Mesodermal cell (in vitro differentiated cells): ENCODE data around the gene AARS2.

Experiments
- H3K27ac ChIP-seq: 2 replicates; pipeline ENCODE4 v1.7.0; 2013; ENCODE audit warnings: mild to moderate bottlenecking, low read depth, low read length, moderate library complexity; ENCODE audit not compliant: severe bottlenecking
- H3K36me3 ChIP-seq: 2 replicates; pipeline ENCODE4 v1.7.1; 2013; ENCODE audit warnings: mild to moderate bottlenecking, low read length, moderate library complexity; ENCODE audit not compliant: control insufficient read depth, insufficient read depth
- H3K4me1 ChIP-seq: one replicate; pipeline ENCODE4 v1.7.1; 2013; ENCODE audit warnings: mild to moderate bottlenecking, low read length; ENCODE audit not compliant: insufficient read depth, control insufficient read depth, poor library complexity, severe bottlenecking
- H3K4me3 ChIP-seq: 2 replicates; pipeline ENCODE4 v1.7.0; 2013; ENCODE audit warnings: low read length, control low read depth, mild to moderate bottlenecking; ENCODE audit not compliant: insufficient read depth, poor library complexity, severe bottlenecking; ENCODE audit errors: extremely low read depth
- H3K9me3 ChIP-seq: 2 replicates; pipeline ENCODE4 v1.7.1; 2013; ENCODE audit warnings: mild to moderate bottlenecking, low read length, moderate library complexity; ENCODE audit not compliant: control insufficient read depth
- WGBS, 2 experiments: methylation state at CpG; one replicate each; pipeline ENCODE4 v1.1.5; 2013; ENCODE audit warnings: missing lambda C conversion rate in 2 of 2; ENCODE audit not compliant: insufficient coverage in 2 of 2; 5-methylcytosine and 5-hydroxymethylcytosine counted together

AARS2 gene

DNA sequence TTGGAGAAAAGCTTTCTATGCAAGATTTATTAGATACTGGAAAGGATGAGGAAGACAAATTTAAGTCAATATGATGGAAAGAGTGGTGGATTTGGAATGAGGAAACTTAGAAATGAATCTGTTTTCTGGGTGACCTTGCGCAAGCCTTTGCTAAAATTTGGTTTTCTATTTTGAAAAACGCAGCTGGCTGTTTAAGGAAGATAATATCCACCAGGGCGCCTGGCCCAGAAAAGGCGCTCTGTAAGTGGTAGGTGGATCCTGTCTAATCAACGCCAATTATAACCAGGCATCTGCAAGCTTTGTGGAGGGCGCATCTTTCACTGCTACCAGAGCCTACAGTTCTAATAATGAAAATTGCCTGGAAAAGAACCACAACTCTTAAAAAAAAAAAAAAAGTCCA, 28.9 kb upstream of the AARS2 start:
- no peak overlapping the region for H3K27ac ChIP-seq
- no peak overlapping the region for H3K4me3 ChIP-seq
- no peaks in the 10 kb centered on the region for H3K4me1 ChIP-seq
- no peaks in the 10 kb centered on the region for H3K36me3 ChIP-seq
- no peaks in the 10 kb centered on the region for H3K9me3 ChIP-seq
- WGBS, 2 experiments: 88 to 97% methylated on average over 2 to 5 of the region's 6 CpGs

DNA sequence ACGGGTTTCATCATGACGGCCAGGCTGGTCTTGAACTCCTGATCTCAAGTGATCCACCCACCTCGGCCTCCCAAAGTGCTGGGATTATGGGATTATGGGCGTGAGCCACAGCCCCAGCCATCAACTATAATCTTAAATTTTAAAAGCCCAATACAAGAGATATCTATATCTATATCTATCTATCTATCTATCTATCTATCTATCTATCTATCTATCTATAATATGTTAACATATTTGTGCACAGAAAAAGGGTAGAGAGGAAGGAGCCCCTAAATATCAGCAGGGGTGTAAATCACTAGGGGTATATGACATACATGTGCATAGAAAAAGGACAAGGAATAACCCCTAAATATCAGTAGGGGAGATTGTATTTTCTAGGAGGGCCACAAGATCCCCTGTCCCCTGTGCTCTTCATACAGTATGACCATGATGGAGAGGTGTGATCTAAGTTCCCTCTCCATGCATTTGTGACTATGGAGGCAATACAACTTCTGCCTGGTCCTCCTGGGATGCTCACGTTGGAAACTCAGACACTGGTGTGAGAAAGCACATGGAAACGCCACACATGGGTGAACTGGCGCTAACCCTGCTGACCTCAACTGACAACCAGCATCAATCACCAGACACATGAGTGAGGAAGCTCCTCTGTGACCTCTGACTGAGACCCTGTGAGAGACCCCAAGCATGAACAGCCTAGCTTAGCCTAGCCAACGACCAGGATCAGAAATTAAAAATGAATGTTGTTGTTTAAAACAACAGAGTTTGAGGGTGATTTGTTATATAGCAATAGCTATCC, 28.1 kb upstream of the AARS2 start:
- Histone ChIP-seq H3K4me1 (no peaks in the 10 kb centered on the region), H3K27ac (no peak overlapping the region), H3K36me3 (no peaks in the 10 kb centered on the region), H3K4me3 (no peak overlapping the region), H3K9me3 (no peaks in the 10 kb centered on the region)
- 82 to 88% methylated on average over 3 to 7 of the region's 8 CpGs for WGBS, 2 experiments

DNA sequence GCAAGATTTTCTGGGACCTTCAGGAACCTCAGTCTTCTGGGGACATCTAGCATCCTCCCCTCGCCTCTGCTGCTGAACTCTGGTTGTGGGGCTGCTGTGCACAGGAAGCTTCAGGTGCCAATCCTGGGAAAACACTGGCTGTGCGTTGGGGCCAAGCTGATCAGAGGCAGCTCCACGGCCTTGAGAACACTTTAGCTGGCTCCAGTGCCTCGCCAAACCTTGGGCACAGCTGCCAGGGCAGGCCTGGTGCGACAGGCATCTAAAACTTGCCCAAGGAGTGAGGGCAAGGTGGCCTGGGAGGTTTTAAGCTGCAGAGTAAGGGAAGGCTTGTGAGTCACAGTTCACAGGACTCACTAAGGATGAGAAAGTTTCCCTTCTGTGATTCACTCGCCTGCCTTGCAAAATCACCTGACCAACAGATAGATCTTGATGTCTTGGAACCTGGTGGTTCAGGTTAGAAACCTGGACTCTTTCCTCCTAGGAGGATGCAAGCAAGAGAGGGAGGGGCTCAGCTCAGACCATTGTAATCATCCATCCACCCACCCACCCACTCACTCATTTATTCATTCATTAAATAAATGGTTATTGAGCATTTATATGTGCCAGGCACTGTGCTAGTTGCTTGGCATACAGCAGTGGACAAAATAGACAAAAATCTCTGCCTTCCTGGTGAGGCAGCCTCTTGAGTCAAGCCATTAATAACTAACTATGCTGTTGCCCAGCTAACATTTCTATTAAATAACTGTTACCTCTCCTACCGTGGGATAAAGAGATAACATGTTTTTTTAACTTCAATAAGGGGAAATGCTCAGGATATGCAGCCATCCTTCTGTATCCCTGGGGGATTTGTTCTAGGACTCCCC, 26.8 kb upstream of the AARS2 start:
- Histone ChIP-seq H3K27ac (no peak overlapping the region), H3K9me3 (no peaks in the 10 kb centered on the region), H3K36me3 (no peaks in the 10 kb centered on the region), H3K4me3 (no peak overlapping the region), H3K4me1 (no peaks in the 10 kb centered on the region)
- WGBS, 2 experiments: 72 to 74% methylated on average over 5 to 6 of the region's 7 CpGs

DNA sequence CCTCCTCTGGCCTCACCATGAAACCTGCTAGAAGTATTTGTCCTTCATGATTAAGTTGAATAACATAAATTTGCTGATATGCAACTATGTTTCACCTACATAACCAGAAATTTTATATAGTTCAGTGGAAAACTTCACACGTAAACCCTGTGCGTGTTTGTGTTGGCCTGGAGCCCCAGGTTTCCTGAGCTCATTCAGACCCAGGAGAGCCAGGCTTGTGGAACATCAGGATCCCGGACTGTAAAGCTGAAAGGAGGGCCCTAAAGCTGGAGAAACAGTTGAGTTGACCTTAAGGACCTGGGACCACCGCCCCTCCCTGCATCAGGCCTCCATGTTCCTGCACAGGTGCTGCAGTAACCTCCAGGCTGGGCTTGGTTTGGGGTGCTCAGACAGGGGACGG, 26.2 kb upstream of the AARS2 start:
- Histone ChIP-seq H3K36me3 (no peaks in the 10 kb centered on the region), H3K9me3 (no peaks in the 10 kb centered on the region), H3K4me1 (no peaks in the 10 kb centered on the region), H3K27ac (no peak overlapping the region), H3K4me3 (no peak overlapping the region)
- 85 to 92% methylated on average over 4 to 5 of the region's 5 CpGs for WGBS, 2 experiments

DNA sequence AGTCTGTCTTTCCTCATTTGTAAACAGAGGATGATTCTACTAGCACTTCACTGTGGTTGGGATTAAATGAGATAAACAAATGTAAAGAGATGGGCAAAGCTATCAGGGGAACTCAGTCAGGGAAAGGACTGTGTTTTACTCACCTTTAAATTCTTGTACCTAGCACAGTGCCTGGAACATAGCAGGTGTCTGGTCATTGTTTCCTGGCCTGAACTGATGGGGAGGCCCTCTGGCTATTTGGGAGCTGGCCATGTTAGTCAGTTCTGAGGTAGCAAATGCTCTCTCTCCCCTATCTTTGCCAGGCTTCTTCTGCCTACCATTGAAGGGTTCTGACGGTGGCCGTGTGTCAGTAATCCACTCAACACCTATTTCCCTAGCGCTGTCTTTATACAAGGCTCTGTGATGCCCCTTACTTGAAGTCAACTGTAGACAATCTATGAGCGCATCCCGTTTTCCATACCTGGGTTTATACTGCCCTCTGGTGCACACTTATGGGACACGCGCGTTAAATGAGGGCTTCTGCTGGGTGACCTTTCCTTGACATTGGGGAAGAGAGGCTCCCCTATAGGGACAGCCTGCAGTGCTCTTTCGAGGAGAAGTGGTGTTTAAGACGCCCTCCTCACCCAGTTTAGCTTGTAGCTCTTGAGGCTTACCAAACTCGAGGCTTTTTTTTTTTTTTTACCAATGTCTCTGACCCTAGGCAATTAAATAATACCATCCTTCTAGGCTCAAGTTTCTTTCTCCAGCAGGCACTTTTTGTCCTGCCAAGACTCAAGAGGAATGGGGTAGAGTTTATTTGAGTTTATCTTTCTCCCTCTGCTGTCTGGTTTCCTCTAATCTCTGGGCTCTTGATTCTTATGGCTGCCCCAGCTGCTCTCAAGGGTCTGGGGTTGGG, 25.3 kb upstream of the AARS2 start:
- Histone ChIP-seq H3K4me3 (no peak overlapping the region), H3K36me3 (no peaks in the 10 kb centered on the region), H3K27ac (no peak overlapping the region), H3K9me3 (no peaks in the 10 kb centered on the region), H3K4me1 (no peaks in the 10 kb centered on the region)
- 3 to 4% methylated on average over 9 to 11 of the region's 11 CpGs for WGBS, 2 experiments

DNA sequence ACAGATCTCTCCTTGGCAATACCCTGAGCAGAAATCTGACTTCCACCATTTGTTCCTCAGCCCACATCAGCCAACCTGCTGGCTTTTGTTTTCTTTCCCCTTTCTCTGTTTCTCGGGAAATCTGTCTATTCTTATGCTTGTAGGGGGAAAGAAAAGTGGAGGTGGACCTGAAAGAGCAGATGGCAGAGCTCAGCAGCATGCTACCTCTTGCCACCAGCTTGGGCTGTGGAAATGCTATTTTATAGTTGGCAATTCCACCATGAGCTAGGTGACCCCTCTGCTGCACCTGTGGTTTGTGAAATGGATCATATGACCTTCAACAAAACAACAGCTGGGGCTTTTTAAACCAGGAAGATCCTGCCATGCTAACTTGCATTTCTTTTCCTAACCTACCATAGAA, 22.5 kb upstream of the AARS2 start:
- H3K36me3 ChIP-seq: no peaks in the 10 kb centered on the region
- H3K4me3 ChIP-seq: no peak overlapping the region
- H3K27ac ChIP-seq: no peak overlapping the region
- H3K9me3 ChIP-seq: no peaks in the 10 kb centered on the region
- no peaks in the 10 kb centered on the region for H3K4me1 ChIP-seq
- WGBS, 2 experiments: no CpG with 5 or more reads among the region's 1 CpG

DNA sequence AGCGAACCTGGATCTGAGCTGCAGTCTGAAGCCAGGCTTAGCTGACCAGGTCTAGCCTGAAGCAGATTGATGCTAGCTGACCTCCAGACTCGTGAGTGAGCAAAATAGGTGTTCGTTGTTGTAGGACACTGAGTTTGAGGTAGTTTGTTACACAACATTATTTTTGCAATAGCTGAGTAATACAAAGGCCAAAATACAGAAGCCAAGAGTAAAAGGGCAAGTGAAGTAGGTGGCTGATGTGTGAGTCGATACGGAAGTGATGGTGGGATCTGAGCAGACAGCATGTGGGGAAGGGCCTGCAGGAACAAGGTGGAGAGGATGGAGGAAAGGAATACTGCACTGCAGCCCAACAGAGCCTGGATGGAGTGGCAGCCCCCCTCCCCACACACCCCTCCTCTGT, 20.8 kb upstream of the AARS2 start:
- no peak overlapping the region for H3K27ac ChIP-seq
- no peaks in the 10 kb centered on the region for H3K4me1 ChIP-seq
- H3K4me3 ChIP-seq: no peak overlapping the region
- 85 to 93% methylated on average over 3 of the region's 5 CpGs for WGBS, 2 experiments
- no peaks in the 10 kb centered on the region for H3K9me3 ChIP-seq
- H3K36me3 ChIP-seq: no peaks in the 10 kb centered on the region

DNA sequence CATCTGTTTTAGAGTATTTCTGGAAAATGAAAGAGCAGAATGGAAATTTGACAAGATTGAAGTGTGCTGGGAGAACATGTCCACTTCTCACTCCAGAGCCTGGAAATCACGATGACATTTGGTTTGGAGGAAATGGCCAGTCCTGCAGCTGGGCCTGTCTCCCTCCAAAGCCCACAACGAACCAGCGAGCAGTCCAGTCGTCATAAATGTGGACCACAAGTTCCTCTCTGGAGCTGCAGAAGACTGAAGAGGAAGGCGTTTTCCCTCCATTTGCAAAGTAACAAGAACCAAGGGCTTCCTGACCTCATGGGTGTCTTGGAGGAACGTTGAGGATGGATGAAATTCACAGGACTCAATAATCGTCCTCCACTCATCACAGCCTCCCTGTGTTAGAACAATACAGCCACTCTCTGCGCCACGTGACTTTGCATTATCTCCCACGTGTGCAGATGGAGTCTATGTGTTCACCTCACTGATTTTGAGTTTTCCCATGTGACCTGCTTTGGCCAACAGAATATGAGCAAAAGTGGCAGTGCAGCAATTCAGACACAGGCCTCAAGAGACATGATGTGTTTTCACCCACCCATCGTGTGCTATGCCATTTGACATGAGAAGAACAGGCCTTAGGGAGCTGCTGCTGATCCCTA, 20.2 kb upstream of the AARS2 start:
- no peaks in the 10 kb centered on the region for H3K9me3 ChIP-seq
- WGBS, 2 experiments: 89 to 91% methylated on average over 11 of the region's 11 CpGs
- no peaks in the 10 kb centered on the region for H3K36me3 ChIP-seq
- H3K4me3 ChIP-seq: no peak overlapping the region
- H3K4me1 ChIP-seq: no peaks in the 10 kb centered on the region
- H3K27ac ChIP-seq: no peak overlapping the region

DNA sequence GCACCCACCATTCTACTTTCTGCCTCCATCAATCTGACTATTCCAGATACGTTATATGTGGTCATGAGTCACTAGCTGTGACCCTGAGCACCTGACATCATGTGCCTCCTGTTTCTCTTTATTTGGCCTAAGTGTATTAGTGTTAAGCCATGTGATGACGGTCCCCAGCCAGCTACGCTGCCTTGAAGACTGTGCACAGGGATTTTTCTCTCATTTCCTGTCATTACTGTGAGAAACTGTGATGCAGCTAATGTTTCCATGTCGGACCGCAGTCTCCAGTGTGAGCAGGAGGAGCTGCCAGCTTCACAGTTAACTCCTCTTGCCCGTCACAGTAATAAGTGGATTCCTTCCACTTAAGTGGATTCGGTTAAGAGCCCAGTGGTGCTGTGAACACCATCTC, 19.4 kb upstream of the AARS2 start:
- no peaks in the 10 kb centered on the region for H3K4me1 ChIP-seq
- no peak overlapping the region for H3K4me3 ChIP-seq
- no peaks in the 10 kb centered on the region for H3K9me3 ChIP-seq
- WGBS, 2 experiments: 67% methylated on average over 3 to 5 of the region's 7 CpGs
- H3K27ac ChIP-seq: no peak overlapping the region
- no peaks in the 10 kb centered on the region for H3K36me3 ChIP-seq

DNA sequence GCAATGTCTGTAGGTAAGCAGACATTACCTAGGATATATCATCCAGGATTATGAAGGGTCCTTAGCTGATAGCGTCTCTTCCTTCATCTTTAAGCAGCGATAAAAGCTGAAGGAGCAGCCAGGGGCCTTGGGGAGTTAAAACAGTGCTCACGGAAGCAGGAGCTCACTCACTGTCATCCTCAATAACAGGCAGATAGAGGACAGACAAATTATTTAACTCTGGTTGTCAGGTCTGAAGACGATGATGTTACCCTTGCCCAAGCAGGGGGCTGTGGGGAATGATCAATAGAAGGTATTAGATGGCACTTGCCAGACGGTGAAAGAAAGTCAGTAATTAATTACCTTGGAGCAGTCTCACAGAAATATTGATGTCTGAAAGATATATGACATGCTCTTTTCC, 16.7 kb upstream of the AARS2 start:
- Histone ChIP-seq H3K4me3 (no peak overlapping the region), H3K4me1 (no peaks in the 10 kb centered on the region), H3K36me3 (no peaks in the 10 kb centered on the region), H3K27ac (no peak overlapping the region), H3K9me3 (no peaks in the 10 kb centered on the region)
- WGBS, 2 experiments: 44 to 71% methylated on average over 2 to 4 of the region's 5 CpGs
